Activated T-cell treated with anti-CD3 and anti-CD28 coated beads, Interleukin-2, amount 50 U/mL, for 72 hours (primary cell): Measurements from ENCODE around the gene GALP. TPM values are rescaled to one million over a fixed set of nuclear protein-coding genes. Genes with fewer than 3 reads are reported as not detected.
"Not testable (repeated sequence)": the region's sequence is repeated elsewhere in the genome, so short reads cannot be mapped to it uniquely, and the experiment has no call there.

ENCODE experiments used
- ATAC-seq, 2 donors: fragments of 150-1000 bp; cut with Tn5 transposase; replicated peaks in 1 of 2; 2 replicates each; pipeline ENCODE4 v1.10.0; 2021; ENCODE audit warnings: moderate library complexity in 2 of 2, mild to moderate bottlenecking in 1 of 2
- DNase-seq, 2 donors: peaks; one replicate each; pipeline ENCODE4 v3.0.0; 2021 to 2022; ENCODE audit warnings: mixed read lengths in 1 of 2
- H3K27ac Mint-ChIP-seq: one replicate; pipeline ENCODE4 v1.8.0; 2022; ENCODE audit warnings: mild to moderate bottlenecking, moderate library complexity, mixed read lengths
- H3K27me3 Mint-ChIP-seq: one replicate; pipeline ENCODE4 v1.8.0; 2022; ENCODE audit warnings: low read depth, mixed read lengths
- H3K36me3 Mint-ChIP-seq, 2 donors: one replicate each; pipeline ENCODE4 v1.8.0; 2022; ENCODE audit warnings: mixed read lengths in 2 of 2, mild to moderate bottlenecking in 1 of 2; ENCODE audit not compliant: insufficient read depth in 2 of 2
- H3K4me1 Mint-ChIP-seq: one replicate; pipeline ENCODE4 v1.8.0; 2022; ENCODE audit warnings: low read depth, mixed read lengths
- H3K4me3 Mint-ChIP-seq, 2 donors: one replicate each; pipeline ENCODE4 v1.8.0; 2022; ENCODE audit warnings: mild to moderate bottlenecking in 2 of 2, mixed read lengths in 2 of 2, moderate library complexity in 2 of 2
- H3K9me3 Mint-ChIP-seq, 2 donors: one replicate each; pipeline ENCODE4 v1.8.0; 2022; ENCODE audit warnings: mixed read lengths in 2 of 2
- total RNA-seq, 2 donors: library from RNA; stranded (reverse); gene quantifications; one replicate each; pipeline ENCODE4 v1.2.3, GENCODE V29; 2022

Gene GALP
- total RNA-seq: not detected

DNA sequence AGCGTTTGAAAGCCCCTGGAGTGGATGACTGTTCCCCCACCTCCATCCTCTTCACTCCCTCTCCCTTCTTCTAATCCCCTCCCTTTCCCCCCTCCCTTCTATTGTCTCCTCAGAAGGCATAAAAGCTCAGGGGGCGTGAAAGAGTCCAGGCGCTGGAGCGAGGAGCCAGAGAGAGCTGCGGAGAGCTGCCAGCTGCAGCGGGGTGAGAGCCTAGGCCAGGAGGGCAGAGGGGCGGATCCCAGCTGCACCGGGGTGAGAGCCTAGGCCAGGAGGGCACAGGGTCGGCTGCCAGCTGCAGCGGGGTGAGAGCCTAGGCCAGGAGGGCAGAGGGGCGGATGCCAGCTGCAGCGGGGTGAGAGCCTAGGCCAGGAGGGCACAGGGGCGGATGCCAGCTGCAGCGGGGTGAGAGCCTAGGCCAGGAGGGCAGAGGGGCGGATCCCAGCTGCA, at the start of gene GALP:
GALP (plus strand) TSS at position 148 of the 447 bp plus-strand sequence. CDS start 1,101 bp downstream, outside the sequence.
- not testable (repeated sequence) for H3K4me1 Mint-ChIP-seq, H3K36me3 Mint-ChIP-seq, ATAC-seq, DNase-seq, H3K27ac Mint-ChIP-seq, H3K27me3 Mint-ChIP-seq, H3K9me3 Mint-ChIP-seq, H3K4me3 Mint-ChIP-seq

DNA sequence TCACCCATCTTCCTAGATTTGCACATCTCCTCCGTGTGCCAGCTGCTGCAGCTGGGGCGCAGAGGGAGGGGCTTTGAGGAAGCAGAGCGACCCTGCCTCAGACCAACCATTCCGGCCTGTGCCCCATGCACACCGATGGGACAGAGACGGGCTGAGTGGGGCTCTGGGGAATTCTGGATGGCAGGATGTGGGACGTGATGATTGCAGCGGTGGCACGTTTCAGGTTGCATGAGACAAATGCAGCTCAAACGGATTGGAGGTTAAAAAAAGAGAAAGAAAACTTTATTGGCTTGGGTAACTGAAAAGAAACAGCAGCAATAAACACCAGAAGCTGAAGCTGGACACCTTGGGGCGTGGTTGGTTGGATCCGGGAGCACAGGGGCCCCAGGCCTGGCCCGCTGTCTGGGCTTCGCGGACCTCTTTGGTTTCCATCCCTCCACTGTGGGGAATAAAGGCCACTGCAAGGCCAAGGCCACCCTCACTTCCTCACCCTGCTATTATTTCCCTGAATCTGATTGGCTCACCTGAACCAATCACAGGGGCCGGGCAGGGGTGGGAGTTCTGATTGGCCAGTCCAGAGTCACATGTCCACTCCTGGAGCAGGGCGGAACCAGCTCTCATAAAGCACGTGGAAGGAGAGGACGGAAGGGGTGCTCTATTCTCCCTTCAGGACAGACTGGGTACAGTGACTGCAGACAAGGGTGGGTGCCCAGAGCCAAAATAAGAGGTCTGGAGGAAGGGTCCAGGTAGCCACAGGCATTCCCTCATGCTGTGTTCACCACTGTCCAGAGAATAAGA, 48.6 kb upstream of the GALP start:
- ATAC-seq: no peak
- H3K4me1 Mint-ChIP-seq: peaks cover 16% of the 10 kb centered on the region
- DNase-seq: no peak
- H3K4me3 Mint-ChIP-seq: no peak overlapping the region
- no peaks in the 10 kb centered on the region for H3K27me3 Mint-ChIP-seq
- no peaks in the 10 kb centered on the region for H3K36me3 Mint-ChIP-seq
- H3K9me3 Mint-ChIP-seq: no peaks in the 10 kb centered on the region
- no peak overlapping the region for H3K27ac Mint-ChIP-seq

GRCh38 chr19:56130006-56130405, 45.8 kb upstream of the GALP start:
- ATAC-seq: no peak
- no peak for DNase-seq
- Mint-ChIP-seq H3K4me1 (peaks cover 9% of the 10 kb centered on the region), H3K27me3 (no peaks in the 10 kb centered on the region), H3K4me3 (no peak overlapping the region), H3K9me3 (no peaks in the 10 kb centered on the region), H3K27ac (no peak overlapping the region), H3K36me3 (no peaks in the 10 kb centered on the region)

DNA sequence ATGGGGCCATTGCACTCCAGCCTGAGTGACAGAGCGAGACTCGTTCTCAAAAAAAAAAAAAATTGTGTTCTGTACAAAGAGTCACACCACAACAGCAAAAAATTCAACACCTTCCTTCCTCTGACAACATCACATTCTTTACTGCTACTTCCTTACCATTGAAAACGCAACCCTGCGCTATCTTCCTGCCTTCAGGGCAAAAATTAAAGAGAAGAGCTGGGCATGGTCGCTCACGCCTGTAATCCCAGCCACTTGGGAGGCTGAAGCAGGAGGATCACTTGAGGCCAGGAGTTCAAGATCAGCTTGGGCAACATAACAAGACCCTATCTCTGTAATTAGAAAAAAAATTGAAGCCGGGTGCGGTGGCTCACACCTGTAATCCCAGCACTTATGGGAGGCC, 44.2 kb upstream of the GALP start:
- H3K27ac Mint-ChIP-seq: no peak overlapping the region
- no peaks in the 10 kb centered on the region for H3K27me3 Mint-ChIP-seq
- no peaks in the 10 kb centered on the region for H3K4me1 Mint-ChIP-seq
- ATAC-seq (no peak), DNase-seq (no peak)
- no peaks in the 10 kb centered on the region for H3K36me3 Mint-ChIP-seq
- H3K4me3 Mint-ChIP-seq: no peak overlapping the region
- no peaks in the 10 kb centered on the region for H3K9me3 Mint-ChIP-seq

DNA sequence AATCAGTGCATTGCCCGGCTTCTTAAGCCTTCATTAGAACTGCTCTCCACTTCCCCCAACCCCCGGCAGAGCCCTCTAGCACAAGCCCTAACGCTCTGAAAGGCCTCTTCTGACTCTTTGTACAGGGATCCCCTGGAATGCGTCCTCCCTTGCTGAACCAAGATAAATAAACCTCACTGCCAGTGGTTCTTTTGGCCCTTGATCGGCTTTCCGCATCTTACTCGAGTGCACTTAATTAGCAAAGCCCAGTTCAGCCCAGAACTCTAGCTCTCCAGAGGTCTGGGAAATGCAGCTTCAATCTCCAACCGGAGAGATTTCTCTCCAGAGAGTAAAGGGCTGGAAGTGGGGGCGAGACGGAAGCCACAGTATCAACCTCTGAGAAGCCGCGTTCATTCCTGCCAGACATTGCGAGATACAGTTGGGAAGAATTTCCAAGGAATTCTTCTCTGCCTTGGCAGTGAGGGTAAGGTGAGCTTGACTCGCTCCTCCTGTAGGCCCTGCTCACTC, 43.4 kb upstream of the GALP start:
- Mint-ChIP-seq H3K4me3 (no peak overlapping the region), H3K27me3 (no peaks in the 10 kb centered on the region), H3K9me3 (no peaks in the 10 kb centered on the region), H3K4me1 (no peaks in the 10 kb centered on the region), H3K36me3 (no peaks in the 10 kb centered on the region), H3K27ac (no peak overlapping the region)
- DNase-seq: no peak
- ATAC-seq: no peak

- Mint-ChIP-seq H3K27ac (no peak overlapping the region), H3K27me3 (no peaks in the 10 kb centered on the region), H3K4me1 (no peaks in the 10 kb centered on the region), H3K36me3 (no peaks in the 10 kb centered on the region), H3K4me3 (no peak overlapping the region), H3K9me3 (no peaks in the 10 kb centered on the region)
- DNase-seq (no peak), ATAC-seq (no peak)
Observed at GRCh38 chr19:56133858-56134653, 41.8 kb upstream of the GALP start.

DNA sequence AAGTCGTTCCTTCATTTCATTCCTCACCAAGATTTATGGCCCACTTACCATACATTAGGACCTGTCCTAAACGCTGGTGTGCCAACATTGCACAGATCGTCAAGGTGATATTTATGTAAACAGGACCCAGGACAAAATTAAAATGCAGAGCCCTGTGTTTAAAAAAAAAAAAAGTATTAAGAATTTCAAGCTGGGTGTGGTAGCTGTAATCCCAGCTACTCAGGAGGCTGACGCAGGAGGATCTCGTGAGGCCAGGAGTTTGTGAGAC, 41.2 kb upstream of the GALP start:
- Mint-ChIP-seq H3K4me1 (peaks cover 4% of the 10 kb centered on the region), H3K27me3 (no peaks in the 10 kb centered on the region), H3K27ac (no peak overlapping the region), H3K9me3 (no peaks in the 10 kb centered on the region), H3K4me3 (no peak overlapping the region), H3K36me3 (no peaks in the 10 kb centered on the region)
- ATAC-seq: no peak
- DNase-seq: no peak

DNA sequence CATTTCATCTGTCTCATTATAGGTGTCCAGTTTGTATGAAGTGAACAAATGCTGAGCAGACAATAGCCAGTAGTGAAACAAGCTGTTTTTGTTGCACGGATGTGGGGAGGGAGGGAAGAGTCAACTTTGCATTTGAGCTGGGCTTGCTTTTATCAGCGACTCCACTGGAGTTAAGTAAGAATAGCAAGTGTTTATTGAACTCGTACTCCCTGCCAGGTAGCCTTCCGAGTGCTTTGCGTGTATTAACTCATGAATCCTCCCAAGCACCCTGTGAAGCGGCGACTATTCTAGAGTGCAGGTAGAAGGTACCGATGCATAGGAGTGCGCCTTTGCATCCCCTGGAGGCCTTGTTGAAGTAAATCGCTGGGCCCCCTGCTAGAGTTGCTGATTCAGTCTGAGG, 39.4 kb upstream of the GALP start:
- no peak overlapping the region for H3K27ac Mint-ChIP-seq
- no peaks in the 10 kb centered on the region for H3K27me3 Mint-ChIP-seq
- peaks cover 11% of the 10 kb centered on the region for H3K4me1 Mint-ChIP-seq
- ATAC-seq: no peak
- H3K36me3 Mint-ChIP-seq: no peaks in the 10 kb centered on the region
- no peaks in the 10 kb centered on the region for H3K9me3 Mint-ChIP-seq
- no peak overlapping the region for H3K4me3 Mint-ChIP-seq
- no peak for DNase-seq

GRCh38 chr19:56137405-56137804, 38.4 kb upstream of the GALP start:
- Mint-ChIP-seq H3K27me3 (no peaks in the 10 kb centered on the region), H3K4me3 (no peak overlapping the region), H3K9me3 (no peaks in the 10 kb centered on the region), H3K36me3 (no peaks in the 10 kb centered on the region), H3K4me1 (peaks cover 18% of the 10 kb centered on the region), H3K27ac (no peak overlapping the region)
- no peak for ATAC-seq
- no peak for DNase-seq

- no peaks in the 10 kb centered on the region for H3K9me3 Mint-ChIP-seq
- H3K27ac Mint-ChIP-seq: no peak overlapping the region
- no peak overlapping the region for H3K4me3 Mint-ChIP-seq
- H3K36me3 Mint-ChIP-seq: no peaks in the 10 kb centered on the region
- peaks cover 25% of the 10 kb centered on the region for H3K4me1 Mint-ChIP-seq
- ATAC-seq: no peak
- no peaks in the 10 kb centered on the region for H3K27me3 Mint-ChIP-seq
- no peak for DNase-seq
Observed at GRCh38 chr19:56138069-56138468, 37.7 kb upstream of the GALP start.

- peak overlapping the region; percentile 93 to 94 for H3K4me3 Mint-ChIP-seq
- no peaks in the 10 kb centered on the region for H3K9me3 Mint-ChIP-seq
- peaks cover 44% of the 10 kb centered on the region for H3K4me1 Mint-ChIP-seq
- DNase-seq: peak; percentile 17 to 26
- H3K36me3 Mint-ChIP-seq: peaks cover 0 to 2% of the 10 kb centered on the region in 2 donors
- no peak for ATAC-seq
- H3K27ac Mint-ChIP-seq: peak overlapping the region; percentile 92
- no peaks in the 10 kb centered on the region for H3K27me3 Mint-ChIP-seq
Observed at GRCh38 chr19:56139847-56140582, 35.8 kb upstream of the GALP start.

- H3K9me3 Mint-ChIP-seq: no peaks in the 10 kb centered on the region
- peaks cover 44% of the 10 kb centered on the region for H3K4me1 Mint-ChIP-seq
- peak within 1 kb of the TSS; percentile 93 to 94 for H3K4me3 Mint-ChIP-seq
- ATAC-seq: peak; percentile 93 to 94
- H3K36me3 Mint-ChIP-seq: peaks cover 0 to 2% of the 10 kb centered on the region in 2 donors
- H3K27me3 Mint-ChIP-seq: no peaks in the 10 kb centered on the region
- peak within 1 kb of the TSS; percentile 93 for H3K27ac Mint-ChIP-seq
- peak; percentile 97 to 99 for DNase-seq
Observed at GRCh38 chr19:56140583-56141416, 35.0 kb upstream of the GALP start, which contains the start of gene ZNF444. Gene ZNF444, plus strand, starts transcription at chr19:56141287. Its CDS starts 5,625 bp downstream, at chr19:56146912.
